DOHH2 (cell line): ENCODE results near the gene ITGAV.

Source experiments
- EZH2phosphoT487 ChIP-seq: fragments of 200-600 bp; sonication (generic); IDR thresholded peaks from 2 replicates; pipeline ENCODE4 v1.6.1; 2017; ENCODE audit warnings: borderline replicate concordance, mild to moderate bottlenecking, antibody characterized with exemption, low read length, moderate library complexity, mixed read lengths
- TF ChIP-seq, protein P1 (sequence below): fragments of 200-600 bp; sonication (generic); IDR thresholded peaks from one replicate; pipeline ENCODE4 v1.5.1; 2014; ENCODE audit warnings: antibody characterized with exemption, mild to moderate bottlenecking, low read depth, low read length; ENCODE audit not compliant: poor library complexity, severe bottlenecking

DNA sequence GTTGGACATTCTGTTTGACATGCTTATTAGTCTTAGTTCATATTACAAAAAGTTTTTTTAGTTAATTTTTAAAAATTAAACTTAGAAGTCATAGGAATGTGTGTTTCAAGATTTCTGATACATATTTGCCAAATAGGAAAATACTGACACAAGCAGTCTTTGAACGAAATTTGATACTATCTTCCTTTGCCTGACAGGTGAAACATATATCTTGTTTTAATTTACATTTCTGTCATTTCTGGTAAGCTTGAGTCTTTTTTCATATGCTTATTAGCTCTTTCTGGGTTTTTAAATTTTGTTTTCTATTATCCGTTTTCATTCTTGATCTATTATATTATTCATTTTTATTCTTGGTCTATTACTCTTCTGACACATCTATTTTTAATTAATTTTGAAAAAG lies 24.5 kb downstream of the ITGAV start:
- TF ChIP-seq, protein P1, sequence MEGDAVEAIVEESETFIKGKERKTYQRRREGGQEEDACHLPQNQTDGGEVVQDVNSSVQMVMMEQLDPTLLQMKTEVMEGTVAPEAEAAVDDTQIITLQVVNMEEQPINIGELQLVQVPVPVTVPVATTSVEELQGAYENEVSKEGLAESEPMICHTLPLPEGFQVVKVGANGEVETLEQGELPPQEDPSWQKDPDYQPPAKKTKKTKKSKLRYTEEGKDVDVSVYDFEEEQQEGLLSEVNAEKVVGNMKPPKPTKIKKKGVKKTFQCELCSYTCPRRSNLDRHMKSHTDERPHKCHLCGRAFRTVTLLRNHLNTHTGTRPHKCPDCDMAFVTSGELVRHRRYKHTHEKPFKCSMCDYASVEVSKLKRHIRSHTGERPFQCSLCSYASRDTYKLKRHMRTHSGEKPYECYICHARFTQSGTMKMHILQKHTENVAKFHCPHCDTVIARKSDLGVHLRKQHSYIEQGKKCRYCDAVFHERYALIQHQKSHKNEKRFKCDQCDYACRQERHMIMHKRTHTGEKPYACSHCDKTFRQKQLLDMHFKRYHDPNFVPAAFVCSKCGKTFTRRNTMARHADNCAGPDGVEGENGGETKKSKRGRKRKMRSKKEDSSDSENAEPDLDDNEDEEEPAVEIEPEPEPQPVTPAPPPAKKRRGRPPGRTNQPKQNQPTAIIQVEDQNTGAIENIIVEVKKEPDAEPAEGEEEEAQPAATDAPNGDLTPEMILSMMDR, result no peak
- no peak for TF ChIP-seq EZH2phosphoT487
